Measurements from ENCODE around the gene CAMKK2. TPM values are rescaled to one million over a fixed set of nuclear protein-coding genes. Genes with fewer than 3 reads are reported as not detected.

The CAMKK2 gene
- total and polyA plus RNA-seq, 2 of the 13 experiments (the other 11 are each of a cell fraction or from before 2014, with no cell fraction given): 18.8 to 20.0 TPM

- no peak for TF ChIP-seq ZKSCAN5 (CRISPR knock-in tag; IDR thresholded peaks at IDR 0.05)
- TF ChIP-seq FOXK2 (IDR thresholded peaks at IDR 0.05): no peak
- TF ChIP-seq PHB2 (IDR thresholded peaks at IDR 0.05; ENCODE audit: partially characterized antibody): no peak
- TF ChIP-seq ZNF775 (CRISPR knock-in tag; IDR thresholded peaks at IDR 0.05; ENCODE audit: borderline replicate concordance): no peak
- no peak for TF ChIP-seq E2F2 (CRISPR knock-in tag; IDR thresholded peaks at IDR 0.05; ENCODE audit: borderline replicate concordance)
- TF ChIP-seq, protein P1, sequence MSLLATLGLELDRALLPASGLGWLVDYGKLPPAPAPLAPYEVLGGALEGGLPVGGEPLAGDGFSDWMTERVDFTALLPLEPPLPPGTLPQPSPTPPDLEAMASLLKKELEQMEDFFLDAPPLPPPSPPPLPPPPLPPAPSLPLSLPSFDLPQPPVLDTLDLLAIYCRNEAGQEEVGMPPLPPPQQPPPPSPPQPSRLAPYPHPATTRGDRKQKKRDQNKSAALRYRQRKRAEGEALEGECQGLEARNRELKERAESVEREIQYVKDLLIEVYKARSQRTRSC (CRISPR knock-in tag; IDR thresholded peaks at IDR 0.05; ENCODE audit: low read depth): no peak
- peak; percentile 33; the same call in 1 of the 2 replicates for TF ChIP-seq PHF20 (CRISPR knock-in tag; IDR thresholded peaks at IDR 0.05)
- TF ChIP-seq ZBTB14 (CRISPR knock-in tag; IDR thresholded peaks at IDR 0.05): no peak
- TF ChIP-seq IKZF1 (IDR thresholded peaks at IDR 0.05): no peak
- TF ChIP-seq STAG1 (CRISPR knock-in tag; IDR thresholded peaks at IDR 0.05): peak; percentile 47
- no peak for TF ChIP-seq ZZZ3 (CRISPR knock-in tag; IDR thresholded peaks at IDR 0.05; ENCODE audit: borderline replicate concordance)
- TF ChIP-seq BORCS8-MEF2B (CRISPR knock-in tag; IDR thresholded peaks at IDR 0.05): peak; percentile 49; the same call in 1 of the 2 replicates
- TF ChIP-seq ZNF530 (CRISPR knock-in tag; IDR thresholded peaks at IDR 0.05; ENCODE audit: low read depth): no peak
- TF ChIP-seq TRIM22 (IDR thresholded peaks at IDR 0.05): no peak
- no peak for TF ChIP-seq ADNP (CRISPR knock-in tag; IDR thresholded peaks at IDR 0.05)
- peak; percentile 57 for TF ChIP-seq ZNF331 (CRISPR knock-in tag; IDR thresholded peaks at IDR 0.05)
- no peak for TF ChIP-seq HDAC6 (IDR thresholded peaks at IDR 0.05; ENCODE audit: low read depth, low read length)
- TF ChIP-seq KAT2B (IDR thresholded peaks at IDR 0.05; ENCODE audit: borderline replicate concordance, low read depth, low read length): no peak
- TF ChIP-seq ZNF615 (CRISPR knock-in tag; IDR thresholded peaks at IDR 0.05; ENCODE audit: borderline replicate concordance): no peak
- no peak for TF ChIP-seq ZNF256 (CRISPR knock-in tag; conservative IDR thresholded peaks at IDR 0.05)
- no peak for TF ChIP-seq SMARCE1 (IDR thresholded peaks at IDR 0.05; ENCODE audit: borderline replicate concordance)
- no peak for TF ChIP-seq ZNF782 (CRISPR knock-in tag; IDR thresholded peaks at IDR 0.05; ENCODE audit: borderline replicate concordance)
- TF ChIP-seq ZNF503 (CRISPR knock-in tag; IDR thresholded peaks at IDR 0.05): peak; percentile 47; the same call in 1 of the 2 replicates
- TF ChIP-seq ZNF678 (CRISPR knock-in tag; IDR thresholded peaks at IDR 0.05): no peak
- TF ChIP-seq MED8 (CRISPR knock-in tag; IDR thresholded peaks at IDR 0.05; ENCODE audit: insufficient replicate concordance): no peak
These were observed 86.6 kb downstream of the CAMKK2 start, which contains the start of gene P2RX4 (continued) for GRCh38 chr12:121209624-121210572.
